AML-193 (cell line): ENCODE results near the gene ADAMTS17.

Experiments
- DNase-seq, 2 experiments: peaks; one replicate each; lab custom pipeline; 2025; lab: John Stamatoyannopoulos, UW

ADAMTS17 gene

GRCh38 chr15:100049936-100050876 is 291.6 kb downstream of the ADAMTS17 start:
- no peak for DNase-seq

GRCh38 chr15:100049483-100049882 is 292.3 kb downstream of the ADAMTS17 start:
- DNase-seq: no peak

GRCh38 chr15:100048736-100049135 is 293.0 kb downstream of the ADAMTS17 start:
- DNase-seq: no peak

- no peak for DNase-seq
Observed at GRCh38 chr15:100043692-100044091, 298.1 kb downstream of the ADAMTS17 start.

GRCh38 chr15:100043068-100043641 is 298.6 kb downstream of the ADAMTS17 start:
- no peak for DNase-seq

GRCh38 chr15:100042558-100042957 is 299.2 kb downstream of the ADAMTS17 start:
- no peak for DNase-seq

GRCh38 chr15:100041127-100041828 is 300.5 kb downstream of the ADAMTS17 start:
- DNase-seq: no peak

- no peak for DNase-seq
Observed at GRCh38 chr15:100039994-100040393, 301.8 kb downstream of the ADAMTS17 start.

- no peak for DNase-seq
Observed at GRCh38 chr15:100038736-100039135, 303.0 kb downstream of the ADAMTS17 start.

- DNase-seq: no peak
Observed at GRCh38 chr15:100037901-100038300, 303.9 kb downstream of the ADAMTS17 start.

GRCh38 chr15:100036015-100036414 is 305.8 kb downstream of the ADAMTS17 start:
- no peak for DNase-seq

- no peak for DNase-seq
Observed at GRCh38 chr15:100034191-100034590, 307.6 kb downstream of the ADAMTS17 start.

GRCh38 chr15:100033140-100033857 is 308.5 kb downstream of the ADAMTS17 start:
- DNase-seq: no peak

GRCh38 chr15:100032358-100033085 is 309.3 kb downstream of the ADAMTS17 start:
- DNase-seq: no peak

GRCh38 chr15:100031665-100032357 is 310.0 kb downstream of the ADAMTS17 start:
- DNase-seq: no peak

- no peak for DNase-seq
Observed at GRCh38 chr15:100030586-100031229, 311.1 kb downstream of the ADAMTS17 start.

- no peak for DNase-seq
Observed at GRCh38 chr15:100029868-100030479, 311.8 kb downstream of the ADAMTS17 start.

- DNase-seq: no peak
Observed at GRCh38 chr15:100029045-100029444, 312.7 kb downstream of the ADAMTS17 start.

GRCh38 chr15:100026041-100026440 is 315.7 kb downstream of the ADAMTS17 start:
- DNase-seq: no peak

GRCh38 chr15:100022806-100023205 is 319.0 kb downstream of the ADAMTS17 start:
- DNase-seq: no peak
